Measurements from ENCODE around the gene RBMS1.
"Not testable (repeated sequence)": the region's sequence is repeated elsewhere in the genome, so short reads cannot be mapped to it uniquely, and the experiment has no call there.

The RBMS1 gene

GRCh38 chr2:160376576-160376975, 117.0 kb downstream of the RBMS1 start:
- DNase-seq, result no peak

- DNase-seq, result no peak
Measured at GRCh38 chr2:160375802-160376469, 117.7 kb downstream of the RBMS1 start.

GRCh38 chr2:160375037-160375436, 118.6 kb downstream of the RBMS1 start:
- DNase-seq, result no peak

- no peak for DNase-seq
Measured at GRCh38 chr2:160373666-160374065, 119.9 kb downstream of the RBMS1 start.

GRCh38 chr2:160373263-160373662, 120.3 kb downstream of the RBMS1 start:
- DNase-seq, result no peak

- no peak for DNase-seq
Measured at GRCh38 chr2:160372585-160372984, 121.0 kb downstream of the RBMS1 start.

GRCh38 chr2:160372010-160372356, 121.6 kb downstream of the RBMS1 start:
- DNase-seq, result no peak

GRCh38 chr2:160371251-160372009, 122.2 kb downstream of the RBMS1 start:
- no peak for DNase-seq

GRCh38 chr2:160368988-160369930, 124.3 kb downstream of the RBMS1 start:
- DNase-seq, result no peak

- DNase-seq, result no peak
Measured at GRCh38 chr2:160367887-160368286, 125.7 kb downstream of the RBMS1 start.

- DNase-seq, result not testable (repeated sequence)
Measured at GRCh38 chr2:160367139-160367538, 126.5 kb downstream of the RBMS1 start.

- DNase-seq, result no peak
Measured at GRCh38 chr2:160366474-160366873, 127.1 kb downstream of the RBMS1 start.

- no peak for DNase-seq
Measured at GRCh38 chr2:160365716-160366367, 127.8 kb downstream of the RBMS1 start.

GRCh38 chr2:160364364-160364763, 129.2 kb downstream of the RBMS1 start:
- DNase-seq, result no peak

GRCh38 chr2:160363961-160364360, 129.6 kb downstream of the RBMS1 start:
- no peak for DNase-seq

- DNase-seq, result no peak
Measured at GRCh38 chr2:160363055-160363454, 130.6 kb downstream of the RBMS1 start.

GRCh38 chr2:160362541-160362940, 131.1 kb downstream of the RBMS1 start:
- no peak for DNase-seq

- no peak for DNase-seq
Measured at GRCh38 chr2:160362018-160362417, 131.6 kb downstream of the RBMS1 start.

- DNase-seq, result no peak
Measured at GRCh38 chr2:160360089-160360757, 133.4 kb downstream of the RBMS1 start.

GRCh38 chr2:160358046-160358445, 135.6 kb downstream of the RBMS1 start:
- DNase-seq, result no peak

- DNase-seq, result no peak
Measured at GRCh38 chr2:160356485-160356884, 137.1 kb downstream of the RBMS1 start.

GRCh38 chr2:160355080-160355479, 138.5 kb downstream of the RBMS1 start:
- no peak for DNase-seq

All from NCI-H2107 (cell line).